NCI-H2196 (cell line): ENCODE measurements around the gene TMEM267.
"Not testable (repeated sequence)": the region's sequence is repeated elsewhere in the genome, so short reads cannot be mapped to it uniquely, and the experiment has no call there.

Experiments
- DNase-seq: peaks from one replicate; lab custom pipeline; 2025; ENCODE audit not compliant: unreplicated experiment; lab: John Stamatoyannopoulos, UW

The TMEM267 gene

GRCh38 chr5:43483298-43484105 is at the start of gene TMEM267:
TSS of gene TMEM267 (minus strand) at chr5:43483865. CDS start at chr5:43453969, 29,896 bp downstream.
- peak; percentile 98 for DNase-seq

GRCh38 chr5:43530648-43531047 is 47.0 kb upstream of the TMEM267 start:
- no peak for DNase-seq

DNA sequence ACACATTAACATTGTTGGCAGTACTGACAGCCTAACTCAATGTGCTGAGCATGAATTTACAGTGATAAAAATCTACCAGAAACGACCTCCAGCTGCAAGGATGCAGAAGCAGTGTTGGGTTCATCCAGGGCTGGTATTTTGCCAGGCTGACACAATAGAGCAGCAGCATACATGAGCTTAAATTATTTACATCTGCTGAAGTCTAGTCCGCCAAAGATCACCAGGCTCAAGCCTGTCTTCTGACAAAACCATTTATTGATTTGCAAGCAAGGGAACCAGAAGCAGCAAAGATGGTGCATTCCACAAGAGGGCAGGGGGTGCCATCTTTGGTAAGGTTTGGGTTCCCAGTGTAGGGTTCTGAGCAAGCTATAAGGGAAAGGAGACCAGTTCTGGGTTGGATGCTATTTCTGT is 40.0 kb upstream of the TMEM267 start:
- DNase-seq, result no peak

DNA sequence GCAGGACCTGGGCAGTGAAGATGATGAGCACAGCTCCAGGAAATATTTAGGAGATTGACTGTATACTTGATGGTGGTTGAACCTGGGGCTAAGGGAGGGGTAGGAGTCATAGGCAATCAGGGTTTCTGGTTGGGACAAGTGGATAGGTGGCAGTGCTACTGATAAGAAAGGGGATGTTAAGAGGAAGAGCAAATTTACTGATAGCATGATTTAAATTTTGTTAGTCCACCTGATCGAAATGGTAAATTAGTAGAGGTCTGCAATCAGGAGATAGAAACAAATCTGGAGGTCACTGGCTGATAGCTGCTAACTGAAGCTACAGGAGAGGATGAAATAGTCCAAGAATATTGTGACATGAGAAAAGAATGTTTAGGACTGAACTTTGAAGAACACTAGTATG is 37.0 kb upstream of the TMEM267 start:
- DNase-seq, result no peak

DNA sequence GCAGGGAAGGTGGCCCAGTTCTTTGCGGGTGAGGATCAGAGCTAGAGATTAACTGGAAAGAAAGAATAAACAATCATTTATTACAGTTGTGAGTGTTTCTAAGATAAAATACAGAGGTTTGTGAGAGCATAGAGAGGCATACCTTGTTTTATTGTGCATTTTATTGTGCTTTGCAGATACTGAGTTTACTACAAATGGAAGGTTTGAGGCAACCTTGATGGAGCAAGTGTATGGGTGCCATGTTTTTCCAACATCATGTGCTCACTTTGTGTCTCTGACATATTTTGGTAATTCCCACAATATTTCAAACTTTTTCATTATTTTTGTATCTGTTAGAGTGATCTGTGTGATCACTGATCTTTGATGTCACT is 32.0 kb upstream of the TMEM267 start:
- DNase-seq, result no peak

GRCh38 chr5:43514816-43515677 is 31.4 kb upstream of the TMEM267 start, which contains the start of gene C5orf34:
TSS of gene C5orf34 (minus strand) at chr5:43515148. CDS start at chr5:43509339, 5,809 bp downstream.
- DNase-seq, result peak; percentile 99

DNA sequence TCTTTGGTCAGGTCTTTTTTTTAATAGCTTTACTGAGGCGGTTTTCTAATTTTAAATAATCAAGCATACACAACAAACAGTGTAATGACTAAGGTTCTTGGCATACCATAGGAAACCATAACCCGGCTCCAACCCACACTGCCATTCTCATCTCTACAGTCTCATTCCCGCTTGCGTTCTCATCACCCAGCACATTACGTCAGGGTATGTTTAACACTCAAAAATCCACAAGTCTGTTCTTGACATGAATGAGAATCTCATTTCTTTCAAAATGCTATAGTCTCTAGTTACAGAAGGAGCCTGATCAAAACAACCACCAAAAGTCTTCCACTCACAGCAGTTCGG is 30.8 kb upstream of the TMEM267 start:
- no peak for DNase-seq

DNA sequence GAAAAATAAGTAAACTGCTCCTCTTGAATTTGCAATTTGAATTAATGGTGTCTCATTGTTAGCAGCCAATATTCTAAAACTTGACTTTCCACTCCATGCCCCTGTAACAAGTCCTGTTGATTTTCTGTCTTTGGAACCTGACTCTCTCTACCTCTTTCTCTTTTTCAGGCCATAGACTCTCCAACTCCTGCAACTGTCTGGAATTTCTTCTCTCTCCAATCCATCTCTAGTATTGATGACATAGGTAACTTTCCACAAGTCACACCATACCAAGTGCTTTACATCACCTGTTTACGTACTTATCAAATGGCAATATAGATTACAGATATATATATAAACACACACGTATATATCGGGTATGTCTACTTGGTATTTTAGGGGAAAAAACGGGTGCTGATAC is 30.4 kb upstream of the TMEM267 start:
- no peak for DNase-seq

DNA sequence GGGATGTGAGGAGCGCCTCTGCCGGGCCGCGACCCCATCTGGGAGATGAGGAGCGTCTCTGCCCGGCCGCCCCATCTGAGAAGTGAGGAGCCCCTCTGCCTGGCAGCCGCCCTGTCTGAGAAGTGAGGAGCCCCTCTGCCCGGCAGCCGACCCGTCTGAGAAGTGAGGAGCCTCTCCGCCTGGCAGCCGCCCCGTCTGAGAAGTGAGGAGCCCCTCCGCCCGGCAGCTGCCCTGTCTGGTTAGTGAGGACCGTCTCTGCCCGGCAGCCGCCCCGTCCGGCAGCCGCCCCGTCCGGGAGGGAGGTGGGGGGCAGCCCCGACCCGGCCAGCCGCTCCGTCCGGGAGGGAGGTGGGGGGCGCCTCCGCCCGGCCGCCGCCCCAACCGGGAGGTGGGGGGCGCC is 27.4 kb upstream of the TMEM267 start:
- DNase-seq, result not testable (repeated sequence)

DNA sequence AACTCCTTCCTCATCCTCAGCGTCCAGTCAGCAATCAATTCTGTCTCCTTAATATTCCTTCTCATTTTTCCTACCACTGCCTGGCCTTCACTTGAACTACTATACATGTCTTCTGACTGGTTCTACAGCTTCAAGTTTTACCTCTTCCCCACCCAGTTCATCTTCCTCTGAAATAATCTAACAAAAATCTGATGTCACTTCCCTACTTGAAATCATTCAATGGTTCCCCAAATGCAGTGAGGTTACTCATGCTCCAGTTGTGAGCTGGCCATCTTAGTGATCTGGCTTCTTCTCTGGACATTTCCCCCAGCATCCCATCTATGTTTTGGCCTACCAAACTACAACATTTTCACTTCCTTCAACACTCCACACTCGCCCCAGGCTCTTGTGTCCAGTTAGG is 14.9 kb upstream of the TMEM267 start:
- no peak for DNase-seq

- no peak for DNase-seq
Measured at GRCh38 chr5:43497311-43498104, 13.8 kb upstream of the TMEM267 start.

- no peak for DNase-seq
Measured at GRCh38 chr5:43491326-43491725, 7.7 kb upstream of the TMEM267 start.

DNA sequence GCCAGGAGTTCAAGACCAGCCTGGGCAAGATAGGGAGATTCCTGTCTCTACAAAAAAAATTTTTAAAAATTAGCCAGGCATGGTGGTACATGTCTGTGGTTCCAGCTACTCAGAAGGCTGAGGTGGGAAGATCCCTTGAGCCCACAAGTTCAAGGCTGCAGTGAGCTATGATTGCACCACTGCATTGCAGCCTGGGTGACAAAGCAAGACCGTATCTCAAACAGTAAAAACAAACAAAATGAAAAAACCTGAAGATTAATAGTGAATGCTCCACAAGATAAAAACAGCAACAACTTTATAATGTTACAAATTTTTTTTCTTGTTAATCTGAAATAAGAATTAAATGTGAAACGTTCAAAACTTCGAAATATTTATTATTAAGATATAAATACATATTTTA is 2.7 kb upstream of the TMEM267 start:
- DNase-seq, result no peak

DNA sequence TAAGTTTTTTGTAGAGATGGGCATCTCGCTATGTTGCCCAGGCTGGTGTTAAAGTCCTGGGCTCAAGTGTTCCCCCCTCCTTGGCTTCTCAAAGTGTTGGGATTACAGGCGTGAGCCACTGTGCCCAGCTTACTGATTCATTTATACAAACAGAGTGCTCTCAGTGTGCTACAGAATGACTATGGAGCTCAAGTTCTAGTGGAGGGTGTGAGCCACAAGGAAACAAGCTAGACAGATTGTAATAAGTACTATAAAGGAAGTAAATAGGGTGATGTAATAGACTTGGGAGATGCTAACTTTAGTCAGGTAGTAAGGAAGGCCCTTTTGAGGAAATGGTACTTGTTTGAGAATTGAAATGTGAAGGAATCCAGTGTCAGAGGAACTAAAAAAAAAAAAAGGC is 1.7 kb upstream of the TMEM267 start:
- no peak for DNase-seq

DNA sequence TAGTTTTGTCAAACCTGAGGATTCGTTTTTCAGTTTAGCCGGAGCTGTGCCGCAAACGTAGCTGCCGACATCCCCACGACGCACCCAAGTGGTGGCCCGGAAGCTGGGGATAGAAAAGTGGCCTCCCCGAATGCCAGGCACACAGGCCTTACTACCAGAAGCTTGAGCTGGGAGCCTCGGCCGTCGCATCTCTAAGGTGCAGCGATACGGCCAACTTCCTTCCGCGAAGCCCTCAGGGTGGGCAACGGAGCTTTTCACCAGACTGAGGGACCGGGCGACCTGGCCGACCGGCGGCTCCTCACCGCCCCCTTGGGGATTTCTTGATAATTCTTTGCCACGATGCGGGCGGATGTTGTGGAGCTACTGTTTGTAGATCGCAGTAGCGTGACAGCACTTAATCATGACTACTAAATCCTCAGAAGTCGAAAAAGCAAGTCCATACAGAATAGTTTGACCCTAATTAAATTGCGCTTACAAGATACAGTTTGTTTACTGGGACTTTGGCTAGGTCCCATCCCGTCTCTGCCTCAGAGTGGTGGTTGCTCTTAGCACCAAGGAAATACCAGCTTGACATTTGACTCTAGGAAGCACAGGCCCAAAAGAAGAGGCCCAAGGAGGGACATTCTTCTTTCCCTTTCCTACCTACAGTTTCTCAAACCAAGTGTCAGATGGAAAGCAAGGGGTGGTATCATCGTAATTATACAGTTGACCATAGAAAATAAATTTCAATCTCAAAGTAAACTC is 613 bp upstream of the TMEM267 start:
- peak; percentile 90 for DNase-seq

- no peak for DNase-seq
Measured at GRCh38 chr5:43482490-43483297, 971 bp downstream of the TMEM267 start.

- no peak for DNase-seq
Measured at GRCh38 chr5:43469671-43470391, 13.8 kb downstream of the TMEM267 start.

DNA sequence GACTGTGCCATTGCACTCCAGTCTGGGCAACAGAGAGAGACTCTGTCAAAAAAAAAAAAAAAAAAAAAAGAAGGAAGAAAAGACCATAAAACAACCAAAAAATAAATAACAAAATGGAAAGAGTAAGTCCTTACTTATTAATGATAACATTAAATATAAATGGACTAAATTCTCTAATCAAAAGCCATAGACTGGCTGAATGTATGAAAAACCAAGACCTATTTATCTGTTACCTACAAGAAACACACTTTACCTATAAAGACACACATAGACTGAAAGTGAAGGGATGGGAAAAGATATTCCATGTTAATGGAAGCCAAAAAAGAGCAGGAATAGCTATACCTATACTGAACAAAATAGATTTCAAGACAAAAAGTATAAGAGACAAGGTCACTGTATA is 16.6 kb downstream of the TMEM267 start:
- no peak for DNase-seq

GRCh38 chr5:43465455-43465854 is 18.2 kb downstream of the TMEM267 start:
- not testable (repeated sequence) for DNase-seq
